B cell (primary cell): ENCODE measurements around the gene FES. TPM values are rescaled to one million over a fixed set of nuclear protein-coding genes. Genes with fewer than 3 reads are reported as not detected.
A peak's percentile ranks its signal among the peaks of the same experiment; 100 is the strongest.

Experiments used
- ATAC-seq: fragments of 200-7000 bp; cut with Tn5 transposase; one replicate; pipeline ENCODE4 v1.10.0; 2021; ENCODE audit warnings: low read depth, mild to moderate bottlenecking, moderate number of reproducible peaks, moderate library complexity
- CTCF ChIA-PET: fragments of 350-600 bp; sonication (Branson Sonifier 250); formaldehyde crosslinking; loops from one replicate; lab custom pipeline; 2021; ENCODE audit warnings: antibody characterized with exemption, inconsistent platforms; lab: Charles Lee
- POLR2A ChIA-PET: fragments of 350-600 bp; sonication (Branson Sonifier 250); formaldehyde crosslinking; loops from one replicate; lab custom pipeline; 2021; ENCODE audit warnings: antibody characterized with exemption; lab: Charles Lee
- DNase-seq: peaks from one replicate; pipeline ENCODE4 v3.0.0; 2013
- H2AFZ ChIP-seq: 2 replicates; pipeline ENCODE4 v1.6.1; 2012; ENCODE audit warnings: mild to moderate bottlenecking, low read depth, low read length; ENCODE audit not compliant: insufficient read depth, poor library complexity, severe bottlenecking
- H3K27ac ChIP-seq, 2 donors: 1 replicate in 1 of 2; 2 replicates in 1 of 2; pipeline ENCODE4 v1.5.1; 2012 to 2013; ENCODE audit warnings: low read length in 2 of 2, mild to moderate bottlenecking in 2 of 2, moderate library complexity in 1 of 2
- H3K27me3 ChIP-seq, 4 experiments: fragments of 200-600 bp in 1 of 4; sonication (generic) in 1 of 4; replicated peaks in 1 of 4; 1 replicate in 2 of 4; 2 replicates in 2 of 4; pipeline versions ENCODE4 v1.6.1 to v1.7.0; 2013 to 2016; ENCODE audit warnings: low read length in 3 of 4, mild to moderate bottlenecking in 2 of 4, mixed read lengths in 1 of 4, moderate library complexity in 1 of 4; ENCODE audit not compliant: insufficient read depth in 4 of 4, control insufficient read depth in 3 of 4; ENCODE audit errors: control extremely low read depth in 1 of 4
- H3K36me3 ChIP-seq, 2 experiments: replicated peaks in 1 of 2; 1 replicate in 1 of 2; 2 replicates in 1 of 2; pipeline versions ENCODE4 v1.6.1 to v1.7.1; 2013; ENCODE audit warnings: low read length in 1 of 2; ENCODE audit not compliant: insufficient read depth in 2 of 2, control insufficient read depth in 1 of 2; ENCODE audit errors: control extremely low read depth in 1 of 2, extremely low read depth in 1 of 2
- H3K4me1 ChIP-seq, 2 donors: fragments of 200-600 bp in 1 of 2; sonication (generic) in 1 of 2; 1 replicate in 1 of 2; 2 replicates in 1 of 2; pipeline versions ENCODE4 v1.5.1 to v1.6.1; 2013 to 2017; ENCODE audit warnings: low read length in 2 of 2; ENCODE audit not compliant: control insufficient read depth in 2 of 2, insufficient read depth in 2 of 2
- H3K4me2 ChIP-seq: replicated peaks from 2 replicates; pipeline ENCODE3; 2012; ENCODE audit warnings: mild to moderate bottlenecking, low read depth, low read length; ENCODE audit not compliant: poor library complexity, severe bottlenecking
- H3K4me3 ChIP-seq, 5 experiments: fragments of 200-600 bp in 1 of 5; sonication (generic) in 1 of 5; 1 replicate in 3 of 5; 2 replicates in 2 of 5; pipeline versions ENCODE4 v1.5.1 to v1.7.0; 2011 to 2016; ENCODE audit warnings: low read length in 4 of 5, mild to moderate bottlenecking in 4 of 5, low read depth in 2 of 5, control low read depth in 1 of 5, moderate library complexity in 1 of 5; ENCODE audit not compliant: insufficient read depth in 1 of 5; ENCODE audit errors: control extremely low read depth in 1 of 5, extremely low read depth in 1 of 5
- H3K79me2 ChIP-seq: fragments of 200-600 bp; sonication (generic); one replicate; pipeline ENCODE4 v1.6.0; 2016; ENCODE audit warnings: low read length; ENCODE audit not compliant: control insufficient read depth, insufficient read depth
- H3K9ac ChIP-seq: fragments of 200-600 bp; sonication (generic); 2 replicates; pipeline ENCODE4 v1.6.1; 2017; ENCODE audit warnings: mild to moderate bottlenecking, low read length, moderate library complexity
- H3K9me3 ChIP-seq, 3 donors: one replicate each; pipeline versions ENCODE4 v1.6.1 to v1.7.1; 2013; ENCODE audit warnings: low read length in 2 of 3; ENCODE audit not compliant: control insufficient read depth in 2 of 3, insufficient read depth in 1 of 3; ENCODE audit errors: control extremely low read depth in 1 of 3
- H4K20me1 ChIP-seq: 2 replicates; pipeline ENCODE4 v1.6.0; 2012; ENCODE audit warnings: mild to moderate bottlenecking, low read length; ENCODE audit not compliant: insufficient read depth, control insufficient read depth, poor library complexity, severe bottlenecking
- H3K27ac Mint-ChIP-seq: one replicate; pipeline ENCODE4 v1.8.0; 2021; ENCODE audit warnings: mixed read lengths
- H3K27me3 Mint-ChIP-seq: one replicate; pipeline ENCODE4 v1.8.0; 2021; ENCODE audit warnings: mixed read lengths
- H3K4me1 Mint-ChIP-seq: one replicate; pipeline ENCODE4 v1.8.0; 2021; ENCODE audit warnings: mixed read lengths
- H3K4me3 Mint-ChIP-seq: one replicate; pipeline ENCODE4 v1.8.0; 2021; ENCODE audit warnings: mixed read lengths
- H3K9me3 Mint-ChIP-seq: one replicate; pipeline ENCODE4 v1.8.0; 2022; ENCODE audit warnings: mixed read lengths; ENCODE audit not compliant: insufficient read depth
- CTCF ChIP-seq: fragments of 200-600 bp; IDR thresholded peaks from one replicate; pipeline ENCODE4 v1.8.0; 2022; ENCODE audit warnings: antibody characterized with exemption, mild to moderate bottlenecking
- EZH2 ChIP-seq: IDR thresholded peaks from 2 replicates; pipeline ENCODE4 v1.6.1; 2012; ENCODE audit warnings: borderline replicate concordance, low read depth, mild to moderate bottlenecking, moderate library complexity, low read length; ENCODE audit not compliant: insufficient read depth, poor library complexity, severe bottlenecking
- WGBS: methylation state at CpG from one replicate; pipeline ENCODE4 v1.1.5; 2013; ENCODE audit warnings: missing lambda C conversion rate; ENCODE audit not compliant: insufficient coverage; 5-methylcytosine and 5-hydroxymethylcytosine counted together
- intact Hi-C: fragments of 100-400 bp; cut with micrococcal nuclease; formaldehyde crosslinking; loops from one replicate; pipeline ENCODE4 v1.10.0; 2022
- polyA plus RNA-seq: library from polyadenylated mRNA; depleted of rRNA; stranded (reverse); fragments of >200 nt; gene quantifications from 2 replicates; pipeline ENCODE4 v1.2.3, GENCODE V29; 2012
- total RNA-seq, 2 donors: library from RNA; stranded (reverse); fragments of 120-200 nt in 1 of 2; gene quantifications; 1 replicate in 1 of 2; 2 replicates in 1 of 2; pipeline versions ENCODE4 v1.2.3 to v1.2.4, GENCODE V29; 2013 to 2022

The FES gene
- total and polyA plus RNA-seq, 2 donors (not counting 1 experiment from before 2014, with no cell fraction given), result 23.9 to 31.4 TPM

- ChIA-PET CTCF (interaction anchor here (0.6 to 4.7 kb wide), 68 partner anchors 10 to 593 kb away, joined by 3 to 158 read pairs (median 7); partner anchors contain the start of genes BLM, FURIN, HDDC3 and MAN2A2), POLR2A (interaction anchor here (1.3 to 1.4 kb wide), 2 partner anchors 15 to 18 kb away, joined by 5 to 7 read pairs; no protein-coding TSS in a partner anchor)
- Histone ChIP-seq H3K27ac (no peak overlapping the region), H3K4me3 (no peak overlapping the region), H3K27me3 (no peaks in the 10 kb centered on the region), H3K9ac (no peak overlapping the region), H4K20me1 (peaks cover 12% of the 10 kb centered on the region), H3K4me1 (peaks cover 25 to 32% of the 10 kb centered on the region in 2 donors), H3K9me3 (no peaks in the 10 kb centered on the region), H2AFZ (no peak overlapping the region), H3K36me3 (peaks cover 0 to 29% of the 10 kb centered on the region in 2 experiments), H3K79me2 (peaks cover 27% of the 10 kb centered on the region), H3K4me2 (no peak overlapping the region)
- 83% methylated on average over 2 of the region's 5 CpGs for WGBS
- DNase-seq (no peak), ATAC-seq (no peak)
- no peak overlapping the region for H3K27ac Mint-ChIP-seq
- H3K4me1 Mint-ChIP-seq, result peaks cover 22% of the 10 kb centered on the region
- intact Hi-C loops, result loop anchor here (1.0 to 5.0 kb wide), 7 partner anchors 34 to 524 kb away; partner anchors contain the start of gene BLM
- no peaks in the 10 kb centered on the region for H3K9me3 Mint-ChIP-seq
- no peaks in the 10 kb centered on the region for H3K27me3 Mint-ChIP-seq
- TF ChIP-seq EZH2 (no peak), CTCF (peak; percentile 54)
- peak overlapping the region; percentile 80 for H3K4me3 Mint-ChIP-seq
Observed at GRCh38 chr15:90886291-90886614, 1.9 kb downstream of the FES start.

GRCh38 chr15:90887037-90887481 lies 2.8 kb downstream of the FES start:
- H3K27me3 Mint-ChIP-seq, result no peaks in the 10 kb centered on the region
- Histone ChIP-seq H3K4me3 (no peak overlapping the region), H3K4me2 (no peak overlapping the region), H4K20me1 (peaks cover 12% of the 10 kb centered on the region), H3K79me2 (peaks cover 30% of the 10 kb centered on the region), H3K4me1 (peaks cover 25 to 32% of the 10 kb centered on the region in 2 donors), H3K9ac (no peak overlapping the region), H3K27ac (no peak overlapping the region), H3K36me3 (peaks cover 0 to 33% of the 10 kb centered on the region in 2 experiments), H2AFZ (no peak overlapping the region), H3K27me3 (no peaks in the 10 kb centered on the region), H3K9me3 (no peaks in the 10 kb centered on the region)
- H3K4me1 Mint-ChIP-seq, result peaks cover 22% of the 10 kb centered on the region
- H3K27ac Mint-ChIP-seq, result no peak overlapping the region
- 94% methylated on average over 13 of the region's 13 CpGs for WGBS
- POLR2A ChIA-PET, result interaction anchor here (0.5 kb wide), 1 partner anchor 100 kb away, joined by 3 read pairs; no protein-coding TSS in a partner anchor
- DNase-seq (no peak), ATAC-seq (no peak)
- no peaks in the 10 kb centered on the region for H3K9me3 Mint-ChIP-seq
- CTCF ChIA-PET, result interaction anchor here (0.9 to 4.7 kb wide), 21 partner anchors 10 to 527 kb away, joined by 3 to 158 read pairs (median 12); partner anchors contain the start of genes HDDC3, MAN2A2 and UNC45A
- intact Hi-C loops, result loop anchor here (5.0 kb wide), 4 partner anchors 35 to 525 kb away; no protein-coding TSS in a partner anchor
- H3K4me3 Mint-ChIP-seq, result no peak overlapping the region
- no peak for TF ChIP-seq EZH2
- no peak for TF ChIP-seq CTCF
